Thyroid gland (tissue), 4 donors: ENCODE results near the gene PPP3CB. TPM values are rescaled to one million over a fixed set of nuclear protein-coding genes. Genes with fewer than 3 reads are reported as not detected.
"Not testable (repeated sequence)": the region's sequence is repeated elsewhere in the genome, so short reads cannot be mapped to it uniquely, and the experiment has no call there.

ENCODE experiments used
- DNase-seq, 2 donors: peaks; one replicate each; pipeline ENCODE4 v3.0.0-alpha.2; 2019
- H3K27ac ChIP-seq, 3 donors: fragments of 200-600 bp; sonication (generic); 1 replicate in 2 of 3; 2 replicates in 1 of 3; pipeline ENCODE4 v1.5.1; 2016 to 2019; ENCODE audit warnings: mild to moderate bottlenecking in 1 of 3, moderate library complexity in 1 of 3
- H3K27me3 ChIP-seq: fragments of 200-600 bp; sonication (generic); one replicate; pipeline ENCODE4 v1.5.1; 2019
- H3K36me3 ChIP-seq, 2 donors: fragments of 200-600 bp; sonication (generic); one replicate each; pipeline ENCODE4 v1.5.1; 2016 to 2019
- H3K4me1 ChIP-seq, 2 donors: fragments of 200-600 bp; sonication (generic); one replicate each; pipeline ENCODE4 v1.5.1; 2017 to 2019
- H3K4me3 ChIP-seq, 3 donors: fragments of 200-600 bp; sonication (generic); replicated peaks in 1 of 3; 1 replicate in 2 of 3; 2 replicates in 1 of 3; pipeline ENCODE4 v1.5.1; 2016; ENCODE audit warnings: mild to moderate bottlenecking in 1 of 3
- H3K9me3 ChIP-seq: fragments of 200-600 bp; sonication (generic); one replicate; pipeline ENCODE4 v1.5.1; 2017
- CTCF ChIP-seq, 6 experiments: fragments of 200-600 bp in 3 of 6; fragments of 450-650 bp in 3 of 6; sonication (generic) in 3 of 6; IDR thresholded peaks; one replicate each; pipeline ENCODE4 v1.5.1; 2016 to 2019; ENCODE audit warnings: antibody characterized with exemption in 6 of 6, mild to moderate bottlenecking in 2 of 6, inconsistent platforms in 1 of 6, moderate library complexity in 1 of 6
- POLR2A ChIP-seq, 2 donors: fragments of 450-650 bp; IDR thresholded peaks; one replicate each; pipeline ENCODE4 v1.6.1; 2017; ENCODE audit warnings: antibody characterized with exemption in 2 of 2, mild to moderate bottlenecking in 2 of 2, moderate library complexity in 1 of 2
- WGBS, 2 donors: methylation state at CpG; one replicate each; pipeline ENCODE4 v1.1.5; 2017; 5-methylcytosine and 5-hydroxymethylcytosine counted together
- intact Hi-C: fragments of 100-400 bp; cut with DNase I; formaldehyde crosslinking; loops from one replicate; pipeline ENCODE4 v1.15.1; 2023
- small RNA-seq: library from RNA; depleted of rRNA; stranded (forward); fragments of <200 nt; gene quantifications from one replicate; pipeline ENCODE3, GENCODE V24; 2016
- total RNA-seq, 4 donors: library from RNA; depleted of rRNA; stranded (reverse); fragments of >200 nt; gene quantifications; one replicate each; pipeline ENCODE4 v1.2.3, GENCODE V29; 2016

The PPP3CB gene
- total RNA-seq, 4 donors from 2014 or later, result 36.4 to 45.2 (median 41.1) TPM

- no peak overlapping the region for H3K27ac ChIP-seq
- peaks cover 23 to 32% of the 10 kb centered on the region in 2 donors for H3K36me3 ChIP-seq
- intact Hi-C loops, result no loop called here
- 95 to 97% methylated on average over 6 of the region's 6 CpGs for WGBS, 2 donors
- TF ChIP-seq POLR2A (IDR thresholded peaks at IDR 0.05) (no peak), CTCF (IDR thresholded peaks at IDR 0.05) (no peak)
- no peaks in the 10 kb centered on the region for H3K9me3 ChIP-seq
- H3K4me1 ChIP-seq, result no peaks in the 10 kb centered on the region
- H3K4me3 ChIP-seq, result no peak overlapping the region
- no peaks in the 10 kb centered on the region for H3K27me3 ChIP-seq
- DNase-seq, result no peak
Observed at GRCh38 chr10:73398024-73398423, 97.8 kb downstream of the PPP3CB start.

GRCh38 chr10:73394325-73394724, 101.5 kb downstream of the PPP3CB start:
- WGBS, 2 donors, result 96 to 97% methylated on average over 3 of the region's 4 CpGs
- DNase-seq, H3K9me3 ChIP-seq, H3K4me1 ChIP-seq, H3K27ac ChIP-seq, intact Hi-C loops, H3K4me3 ChIP-seq, H3K27me3 ChIP-seq: not testable (repeated sequence)
- H3K36me3 ChIP-seq, result peaks cover 29 to 40% of the 10 kb centered on the region in 2 donors

GRCh38 chr10:73388228-73388627, 107.6 kb downstream of the PPP3CB start:
- H3K36me3 ChIP-seq, result peaks cover 45 to 56% of the 10 kb centered on the region in 2 donors
- H3K4me1 ChIP-seq, result no peaks in the 10 kb centered on the region
- TF ChIP-seq POLR2A (IDR thresholded peaks at IDR 0.05) (no peak), CTCF (IDR thresholded peaks at IDR 0.05) (no peak)
- intact Hi-C loops, result no loop called here
- H3K27me3 ChIP-seq, result no peaks in the 10 kb centered on the region
- DNase-seq, result no peak
- H3K4me3 ChIP-seq, result no peak overlapping the region
- H3K9me3 ChIP-seq, result no peaks in the 10 kb centered on the region
- 94 to 96% methylated on average over 4 of the region's 4 CpGs for WGBS, 2 donors
- no peak overlapping the region for H3K27ac ChIP-seq

DNA sequence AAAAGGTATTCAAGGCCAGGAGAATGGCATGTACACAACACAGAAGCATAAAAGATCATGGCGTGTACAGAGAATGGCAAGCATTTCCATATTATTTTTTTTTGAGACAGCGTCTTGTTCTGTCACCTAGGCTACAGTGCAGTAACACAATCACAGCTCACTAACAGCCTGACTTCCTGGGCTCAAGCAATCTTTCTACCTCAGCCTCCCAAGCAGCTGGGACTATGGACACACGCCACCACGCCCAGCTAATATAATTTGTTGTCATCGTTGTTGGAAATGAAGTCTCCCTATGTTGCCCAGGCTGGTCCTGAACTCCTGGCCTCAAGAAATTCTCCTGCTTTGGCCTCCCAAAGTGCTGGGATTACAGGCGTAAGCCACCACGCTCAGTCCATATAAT, 109.2 kb downstream of the PPP3CB start:
- Histone ChIP-seq H3K36me3 (peaks cover 62 to 71% of the 10 kb centered on the region in 2 donors), H3K4me1 (no peaks in the 10 kb centered on the region), H3K27ac (no peak overlapping the region), H3K4me3 (no peak overlapping the region), H3K27me3 (no peaks in the 10 kb centered on the region), H3K9me3 (no peaks in the 10 kb centered on the region)
- intact Hi-C loops, result no loop called here
- no peak for DNase-seq
- WGBS, 2 donors, result 97 to 99% methylated on average over 7 of the region's 7 CpGs
- TF ChIP-seq CTCF (IDR thresholded peaks at IDR 0.05), result no peak
- TF ChIP-seq POLR2A (IDR thresholded peaks at IDR 0.05), result no peak

Small RNA genes within 50 kb of the gene (small RNA-seq; reads per million reads assigned to genes)
- not detected for gene RNU6-883P

Other genes with a start within 250 kb of the PPP3CB start
- 10 to 100 TPM; 15.2 to 21.0 (median 18.7) TPM for gene DNAJC9, start 248.8 kb downstream of the PPP3CB start, total RNA-seq
- gene MRPS16, start 243.4 kb downstream of the PPP3CB start, total RNA-seq, result 10 to 100 TPM; 41.8 to 57.6 (median 53.1) TPM
- 10 to 100 TPM in 3 of 4 donors, 1 to 10 TPM in 1; 9.9 to 12.5 (median 11.7) TPM for gene CFAP70, start 137.2 kb downstream of the PPP3CB start, total RNA-seq
- 100 to 1,000 TPM; 128 to 222 (median 167) TPM for gene ANXA7, start 82.0 kb downstream of the PPP3CB start, total RNA-seq
- 1 to 10 TPM in 3 of 4 donors, under 1 TPM in 1; 0.94 to 2.9 (median 1.9) TPM for gene MSS51, start 62.5 kb downstream of the PPP3CB start, total RNA-seq
- gene USP54, start 95.3 kb upstream of the PPP3CB start, total RNA-seq, result 100 to 1,000 TPM; 159 to 315 (median 201) TPM
- 1 to 10 TPM; 2.0 to 7.0 (median 5.1) TPM for gene MYOZ1, start 145.4 kb upstream of the PPP3CB start, total RNA-seq
- not detected for gene SYNPO2L, start 160.0 kb upstream of the PPP3CB start, total RNA-seq
- gene AGAP5, start 202.1 kb upstream of the PPP3CB start, total RNA-seq, result 10 to 100 TPM in 2 of 4 donors, 1 to 10 TPM in 2; 8.2 to 12.1 (median 10.2) TPM
- gene SEC24C, start 248.3 kb upstream of the PPP3CB start, total RNA-seq, result 10 to 100 TPM; 56.2 to 95.2 (median 83.9) TPM